ENCODE measurements around the gene KCTD2.
A peak's percentile ranks its signal among the peaks of the same experiment; 100 is the strongest.
"Not testable (repeated sequence)": the region's sequence is repeated elsewhere in the genome, so short reads cannot be mapped to it uniquely, and the experiment has no call there.

Gene KCTD2

GRCh38 chr17:75059369-75060345 lies 12.6 kb downstream of the KCTD2 start:
- no peak for ATAC-seq
- Mint-ChIP-seq H3K4me3 (no peak overlapping the region), H3K27ac (no peak overlapping the region), H3K4me1 (no peaks in the 10 kb centered on the region), H3K9me3 (no peaks in the 10 kb centered on the region), H3K27me3 (no peaks in the 10 kb centered on the region), H3K36me3 (peaks cover 51% of the 10 kb centered on the region)

GRCh38 chr17:75060434-75061054 lies 13.5 kb downstream of the KCTD2 start:
- H3K27ac Mint-ChIP-seq = no peak overlapping the region
- H3K4me3 Mint-ChIP-seq = no peak overlapping the region
- H3K36me3 Mint-ChIP-seq = peaks cover 58% of the 10 kb centered on the region
- no peaks in the 10 kb centered on the region for H3K4me1 Mint-ChIP-seq
- no peaks in the 10 kb centered on the region for H3K27me3 Mint-ChIP-seq
- H3K9me3 Mint-ChIP-seq = no peaks in the 10 kb centered on the region
- ATAC-seq = no peak

GRCh38 chr17:75061055-75061438 lies 14.0 kb downstream of the KCTD2 start:
- H3K9me3 Mint-ChIP-seq = no peaks in the 10 kb centered on the region
- no peak overlapping the region for H3K4me3 Mint-ChIP-seq
- peaks cover 58% of the 10 kb centered on the region for H3K36me3 Mint-ChIP-seq
- H3K27me3 Mint-ChIP-seq = no peaks in the 10 kb centered on the region
- no peak overlapping the region for H3K27ac Mint-ChIP-seq
- peaks cover 5% of the 10 kb centered on the region for H3K4me1 Mint-ChIP-seq
- ATAC-seq = no peak

- H3K4me3 Mint-ChIP-seq = no peak overlapping the region
- H3K4me1 Mint-ChIP-seq = peaks cover 10% of the 10 kb centered on the region
- no peaks in the 10 kb centered on the region for H3K9me3 Mint-ChIP-seq
- H3K27ac Mint-ChIP-seq = no peak overlapping the region
- no peaks in the 10 kb centered on the region for H3K27me3 Mint-ChIP-seq
- ATAC-seq = no peak
- H3K36me3 Mint-ChIP-seq = peaks cover 58% of the 10 kb centered on the region
These were observed 14.6 kb downstream of the KCTD2 start for GRCh38 chr17:75061618-75062017.

GRCh38 chr17:75063201-75063600 lies 16.2 kb downstream of the KCTD2 start:
- no peaks in the 10 kb centered on the region for H3K27me3 Mint-ChIP-seq
- no peaks in the 10 kb centered on the region for H3K9me3 Mint-ChIP-seq
- no peak overlapping the region for H3K4me3 Mint-ChIP-seq
- no peak for ATAC-seq
- H3K4me1 Mint-ChIP-seq = peaks cover 12% of the 10 kb centered on the region
- H3K27ac Mint-ChIP-seq = no peak overlapping the region
- H3K36me3 Mint-ChIP-seq = peaks cover 58% of the 10 kb centered on the region

- H3K4me3 Mint-ChIP-seq = no peak overlapping the region
- H3K27ac Mint-ChIP-seq = no peak overlapping the region
- H3K9me3 Mint-ChIP-seq = no peaks in the 10 kb centered on the region
- H3K36me3 Mint-ChIP-seq = peaks cover 58% of the 10 kb centered on the region
- ATAC-seq = no peak
- peaks cover 12% of the 10 kb centered on the region for H3K4me1 Mint-ChIP-seq
- no peaks in the 10 kb centered on the region for H3K27me3 Mint-ChIP-seq
These were observed 16.6 kb downstream of the KCTD2 start for GRCh38 chr17:75063626-75064025.

- H3K9me3 Mint-ChIP-seq = no peaks in the 10 kb centered on the region
- peaks cover 12% of the 10 kb centered on the region for H3K4me1 Mint-ChIP-seq
- ATAC-seq = no peak
- no peak overlapping the region for H3K27ac Mint-ChIP-seq
- no peaks in the 10 kb centered on the region for H3K27me3 Mint-ChIP-seq
- peaks cover 58% of the 10 kb centered on the region for H3K36me3 Mint-ChIP-seq
- H3K4me3 Mint-ChIP-seq = no peak overlapping the region
These were observed 17.0 kb downstream of the KCTD2 start for GRCh38 chr17:75064040-75064439.

- Mint-ChIP-seq H3K9me3 (no peaks in the 10 kb centered on the region), H3K36me3 (peaks cover 56% of the 10 kb centered on the region), H3K27me3 (no peaks in the 10 kb centered on the region), H3K4me1 (peaks cover 12% of the 10 kb centered on the region), H3K27ac (no peak overlapping the region), H3K4me3 (no peak overlapping the region)
- ATAC-seq = no peak
These were observed 17.4 kb downstream of the KCTD2 start for GRCh38 chr17:75064460-75064859.

GRCh38 chr17:75064867-75065561 lies 18.0 kb downstream of the KCTD2 start:
- ATAC-seq = no peak
- Mint-ChIP-seq H3K36me3 (peaks cover 51% of the 10 kb centered on the region), H3K9me3 (no peaks in the 10 kb centered on the region), H3K27ac (no peak overlapping the region), H3K27me3 (no peaks in the 10 kb centered on the region), H3K4me3 (no peak overlapping the region), H3K4me1 (peaks cover 12% of the 10 kb centered on the region)

- peak; percentile 34 for ATAC-seq
- Mint-ChIP-seq H3K27ac (peak overlapping the region; percentile 29), H3K36me3 (peaks cover 47% of the 10 kb centered on the region), H3K27me3 (no peaks in the 10 kb centered on the region), H3K9me3 (no peaks in the 10 kb centered on the region), H3K4me1 (peaks cover 12% of the 10 kb centered on the region), H3K4me3 (no peak overlapping the region)
These were observed 18.6 kb downstream of the KCTD2 start for GRCh38 chr17:75065562-75066151.

- H3K27me3 Mint-ChIP-seq = no peaks in the 10 kb centered on the region
- H3K4me1 Mint-ChIP-seq = peaks cover 12% of the 10 kb centered on the region
- no peak overlapping the region for H3K27ac Mint-ChIP-seq
- H3K4me3 Mint-ChIP-seq = no peak overlapping the region
- no peaks in the 10 kb centered on the region for H3K9me3 Mint-ChIP-seq
- H3K36me3 Mint-ChIP-seq = peaks cover 25% of the 10 kb centered on the region
- no peak for ATAC-seq
These were observed 20.8 kb downstream of the KCTD2 start for GRCh38 chr17:75067856-75068255.

- no peaks in the 10 kb centered on the region for H3K27me3 Mint-ChIP-seq
- H3K36me3 Mint-ChIP-seq = peaks cover 16% of the 10 kb centered on the region
- no peak overlapping the region for H3K4me3 Mint-ChIP-seq
- H3K4me1 Mint-ChIP-seq = peaks cover 12% of the 10 kb centered on the region
- ATAC-seq = no peak
- no peak overlapping the region for H3K27ac Mint-ChIP-seq
- H3K9me3 Mint-ChIP-seq = no peaks in the 10 kb centered on the region
These were observed 21.7 kb downstream of the KCTD2 start for GRCh38 chr17:75068750-75069149.

GRCh38 chr17:75069783-75070182 lies 22.8 kb downstream of the KCTD2 start:
- Mint-ChIP-seq H3K27me3 (no peaks in the 10 kb centered on the region), H3K9me3 (no peaks in the 10 kb centered on the region), H3K27ac (no peak overlapping the region), H3K4me1 (peaks cover 12% of the 10 kb centered on the region), H3K36me3 (peaks cover 6% of the 10 kb centered on the region), H3K4me3 (no peak overlapping the region)
- no peak for ATAC-seq

- H3K4me1 Mint-ChIP-seq, H3K36me3 Mint-ChIP-seq, H3K27ac Mint-ChIP-seq, H3K9me3 Mint-ChIP-seq, H3K27me3 Mint-ChIP-seq, H3K4me3 Mint-ChIP-seq, ATAC-seq: not testable (repeated sequence)
These were observed 24.6 kb downstream of the KCTD2 start for GRCh38 chr17:75071478-75072271.
